ENCODE measurements around the gene LMOD1.

- TF ChIP-seq EZH2 (IDR thresholded peaks at IDR 0.05; ENCODE audit: borderline replicate concordance, low read depth, low read length, poor library complexity, severe bottlenecking), result no peak
- TF ChIP-seq, protein P1, sequence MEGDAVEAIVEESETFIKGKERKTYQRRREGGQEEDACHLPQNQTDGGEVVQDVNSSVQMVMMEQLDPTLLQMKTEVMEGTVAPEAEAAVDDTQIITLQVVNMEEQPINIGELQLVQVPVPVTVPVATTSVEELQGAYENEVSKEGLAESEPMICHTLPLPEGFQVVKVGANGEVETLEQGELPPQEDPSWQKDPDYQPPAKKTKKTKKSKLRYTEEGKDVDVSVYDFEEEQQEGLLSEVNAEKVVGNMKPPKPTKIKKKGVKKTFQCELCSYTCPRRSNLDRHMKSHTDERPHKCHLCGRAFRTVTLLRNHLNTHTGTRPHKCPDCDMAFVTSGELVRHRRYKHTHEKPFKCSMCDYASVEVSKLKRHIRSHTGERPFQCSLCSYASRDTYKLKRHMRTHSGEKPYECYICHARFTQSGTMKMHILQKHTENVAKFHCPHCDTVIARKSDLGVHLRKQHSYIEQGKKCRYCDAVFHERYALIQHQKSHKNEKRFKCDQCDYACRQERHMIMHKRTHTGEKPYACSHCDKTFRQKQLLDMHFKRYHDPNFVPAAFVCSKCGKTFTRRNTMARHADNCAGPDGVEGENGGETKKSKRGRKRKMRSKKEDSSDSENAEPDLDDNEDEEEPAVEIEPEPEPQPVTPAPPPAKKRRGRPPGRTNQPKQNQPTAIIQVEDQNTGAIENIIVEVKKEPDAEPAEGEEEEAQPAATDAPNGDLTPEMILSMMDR (conservative IDR thresholded peaks at IDR 0.05; ENCODE audit: low read depth, low read length), result no peak
Observed at GRCh38 chr1:201917362-201918033, 28.9 kb downstream of the LMOD1 start.
